Small intestine (tissue), 7 donors: ENCODE results near the gene MLKL. TPM values are rescaled to one million over a fixed set of nuclear protein-coding genes. Genes with fewer than 3 reads are reported as not detected.
"Not testable (repeated sequence)": the region's sequence is repeated elsewhere in the genome, so short reads cannot be mapped to it uniquely, and the experiment has no call there.

ENCODE experiments used
- DNase-seq, 2 donors: peaks; one replicate each; pipeline versions ENCODE4 v3.0.0 to v3.0.0-alpha.2; 2013
- FAIRE-seq: peaks from 2 replicates; lab custom pipeline; 2012; peaks lifted over from hg19 to GRCh38; lab: Jason Lieb, UNC
- H3K27ac ChIP-seq, 3 donors: one replicate each; pipeline ENCODE4 v1.5.1; 2013; ENCODE audit warnings: low read length in 2 of 3, mild to moderate bottlenecking in 2 of 3, control low read depth in 1 of 3, inconsistent platforms in 1 of 3, low read depth in 1 of 3, moderate library complexity in 1 of 3
- H3K27me3 ChIP-seq, 3 donors: one replicate each; pipeline ENCODE4 v1.6.1; 2013; ENCODE audit warnings: low read length in 3 of 3, inconsistent platforms in 1 of 3; ENCODE audit not compliant: control insufficient read depth in 3 of 3, insufficient read depth in 3 of 3
- H3K36me3 ChIP-seq, 3 donors: one replicate each; pipeline ENCODE4 v1.6.1; 2013; ENCODE audit warnings: low read length in 3 of 3, inconsistent platforms in 1 of 3, low read depth in 1 of 3, mild to moderate bottlenecking in 1 of 3, moderate library complexity in 1 of 3; ENCODE audit not compliant: control insufficient read depth in 3 of 3, insufficient read depth in 2 of 3
- H3K4me1 ChIP-seq, 3 donors: one replicate each; pipeline ENCODE4 v1.6.1; 2013; ENCODE audit warnings: low read length in 2 of 3, inconsistent platforms in 1 of 3, low read depth in 1 of 3, mild to moderate bottlenecking in 1 of 3, moderate library complexity in 1 of 3; ENCODE audit not compliant: control insufficient read depth in 3 of 3, insufficient read depth in 2 of 3
- H3K4me3 ChIP-seq, 3 donors: one replicate each; pipeline ENCODE4 v1.5.1; 2013; ENCODE audit warnings: low read length in 3 of 3, control low read depth in 1 of 3, inconsistent platforms in 1 of 3, low read depth in 1 of 3, mild to moderate bottlenecking in 1 of 3, moderate library complexity in 1 of 3
- H3K9me3 ChIP-seq, 2 donors: one replicate each; pipeline ENCODE4 v1.6.1; 2013; ENCODE audit warnings: low read depth in 1 of 2, low read length in 1 of 2; ENCODE audit not compliant: control insufficient read depth in 2 of 2, insufficient read depth in 1 of 2
- WGBS, 3 donors: extraction: QIAGEN DNeasy Blood & Tissue Kit; methylation state at CpG; one replicate each; pipeline ENCODE4 v1.1.7; 2013; 5-methylcytosine and 5-hydroxymethylcytosine counted together
- polyA plus RNA-seq, 4 donors: library from polyadenylated mRNA; stranded (reverse) in 3 of 4; unstranded in 1 of 4; fragments of 200-250 nt in 3 of 4; fragments of 120-200 nt in 1 of 4; gene quantifications; one replicate each; pipeline versions ENCODE4 v1.2.1 to v1.2.3, GENCODE V29; 2013
- donor health status: healthy with polysubstance abuse.
- donor health status: control.
- donor health status: control.
- donor health status: Bipolar disorder and iron deficiency.
- donor health status: healthy.

MLKL gene
- polyA plus RNA-seq, 4 donors: 6.5 to 18.9 (median 10.2) TPM

DNA sequence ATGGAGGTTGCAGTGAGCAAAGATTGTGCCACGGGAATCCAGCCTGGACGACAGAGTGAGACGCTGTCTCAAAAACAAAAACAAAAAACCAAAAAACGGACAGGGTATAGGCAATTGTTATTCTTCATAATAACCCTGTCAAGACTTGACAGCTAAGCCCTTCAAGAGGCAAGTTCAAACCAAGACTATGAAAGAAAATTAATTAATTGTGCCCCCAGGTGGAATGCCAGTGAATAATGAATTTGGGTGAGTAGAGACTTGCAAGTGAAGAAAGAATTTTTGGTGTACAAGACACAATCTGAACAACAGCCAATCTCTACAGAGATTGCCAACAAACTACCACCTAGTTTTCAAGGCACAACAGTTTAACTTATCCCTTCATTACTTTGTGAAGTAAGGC is 40.3 kb downstream of the MLKL start:
- peaks cover 9 to 51% (median 16%) of the 10 kb centered on the region in 3 donors for H3K36me3 ChIP-seq
- H3K27ac ChIP-seq: no peak overlapping the region
- no peak for FAIRE-seq
- no peak overlapping the region for H3K4me3 ChIP-seq
- H3K9me3 ChIP-seq: no peaks in the 10 kb centered on the region
- 85 to 95% (median 91%) methylated on average over 4 of the region's 4 CpGs for WGBS, 3 donors
- H3K4me1 ChIP-seq: peaks cover 0 to 9% (median 3%) of the 10 kb centered on the region in 3 donors
- H3K27me3 ChIP-seq: no peaks in the 10 kb centered on the region
- DNase-seq: no peak

DNA sequence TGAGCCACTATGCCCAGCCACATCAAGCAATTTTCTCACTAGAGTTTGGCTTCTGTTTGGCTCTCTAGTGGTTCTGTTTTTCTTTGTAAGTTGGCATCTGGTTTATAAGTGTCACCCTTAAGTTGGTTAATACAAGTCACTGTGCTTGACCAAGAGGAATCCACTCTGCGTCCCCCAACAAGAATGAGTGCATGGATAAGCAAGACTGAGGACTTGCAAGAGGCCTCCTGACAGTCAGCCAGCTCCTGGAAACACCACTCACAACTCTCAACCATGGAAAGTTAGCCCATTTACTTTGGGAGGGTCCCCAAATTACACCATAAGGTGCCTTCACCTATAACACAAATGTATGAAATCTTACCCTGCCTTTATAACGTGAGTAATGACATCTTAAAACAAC is 41.6 kb downstream of the MLKL start:
- FAIRE-seq: no peak
- peaks cover 7 to 44% (median 16%) of the 10 kb centered on the region in 3 donors for H3K36me3 ChIP-seq

DNA sequence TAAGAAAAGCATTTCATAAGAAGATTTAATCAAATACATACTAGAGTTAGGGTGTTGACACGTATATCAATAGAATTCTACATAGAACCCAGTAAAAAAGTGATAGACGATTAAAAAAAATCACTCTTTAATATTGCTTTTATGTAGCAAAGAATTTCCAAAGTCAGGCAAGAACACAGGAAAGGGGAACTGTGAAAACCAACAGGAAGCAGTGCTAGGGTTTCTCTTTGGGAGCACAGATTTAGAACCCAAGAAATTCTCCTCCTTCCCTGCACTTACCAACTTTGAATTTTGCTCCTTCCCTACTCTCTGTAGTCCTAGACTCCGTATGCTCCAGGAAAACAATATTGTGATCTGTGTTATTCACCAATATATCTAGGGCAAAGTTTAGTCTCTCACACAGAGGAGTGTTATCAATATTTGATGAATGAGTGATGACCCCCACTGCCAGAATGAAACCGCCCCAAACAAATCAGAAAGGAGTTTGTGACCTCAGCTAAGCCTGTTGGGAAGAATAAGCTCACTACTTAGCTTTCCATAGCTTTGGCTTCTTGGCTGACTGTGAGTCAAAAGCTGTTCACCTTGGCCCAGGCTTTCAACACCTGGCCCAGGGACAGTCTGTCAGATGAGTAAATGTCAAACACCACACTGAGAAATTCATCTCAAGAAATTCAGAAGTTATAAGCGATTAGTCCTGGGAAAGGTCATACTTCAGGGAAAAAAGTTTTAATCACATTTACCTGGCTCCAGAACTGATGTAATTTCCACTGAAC is 42.6 kb downstream of the MLKL start:
- FAIRE-seq (no peak), DNase-seq (peak in 1 of 2 donors; percentile 10)
- no peak overlapping the region for H3K4me3 ChIP-seq
- H3K9me3 ChIP-seq: no peaks in the 10 kb centered on the region
- WGBS, 3 donors: 50 to 62% (median 56%) methylated on average over 5 of the region's 5 CpGs
- peaks cover 0 to 9% (median 3%) of the 10 kb centered on the region in 3 donors for H3K4me1 ChIP-seq
- H3K27me3 ChIP-seq: no peaks in the 10 kb centered on the region
- H3K27ac ChIP-seq: no peak overlapping the region
- H3K36me3 ChIP-seq: peaks cover 3 to 41% (median 18%) of the 10 kb centered on the region in 3 donors

More for the DNA sequence above, 41.6 kb downstream of the MLKL start:
- Histone ChIP-seq H3K4me3 (no peak overlapping the region), H3K27me3 (no peaks in the 10 kb centered on the region), H3K4me1 (peaks cover 0 to 9% (median 3%) of the 10 kb centered on the region in 3 donors), H3K27ac (no peak overlapping the region), H3K9me3 (no peaks in the 10 kb centered on the region)
- no peak for DNase-seq
- 89 to 92% (median 91%) methylated on average over 2 of the region's 2 CpGs for WGBS, 3 donors

DNA sequence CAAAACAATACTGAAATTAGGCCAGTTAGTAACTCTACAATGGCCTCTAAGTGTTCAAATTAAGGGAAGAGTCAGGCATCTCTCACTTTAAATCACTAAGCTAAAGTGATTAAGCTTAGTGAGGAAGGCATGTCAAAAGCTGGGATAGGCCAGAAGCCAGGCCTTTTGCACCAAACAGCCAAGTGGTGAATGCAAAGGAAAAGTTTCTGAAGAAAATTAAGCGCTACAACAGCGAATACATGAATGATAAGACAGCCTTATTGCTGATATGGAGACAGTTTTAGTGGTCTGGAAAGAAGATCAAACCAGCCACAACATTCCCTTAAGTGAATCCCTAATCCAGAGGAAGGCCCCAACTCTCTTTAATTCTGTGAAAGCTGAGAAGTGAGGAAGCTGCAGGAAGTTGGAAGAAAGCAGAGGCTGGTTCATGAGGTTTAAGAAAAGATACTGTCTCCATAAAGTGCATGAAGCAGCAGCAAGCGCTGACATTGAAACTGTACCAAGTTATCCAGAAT is 46.1 kb downstream of the MLKL start:
- H3K36me3 ChIP-seq: peaks cover 3 to 36% (median 7%) of the 10 kb centered on the region in 3 donors
- no peak for DNase-seq
- H3K27me3 ChIP-seq: no peaks in the 10 kb centered on the region
- 86 to 94% (median 92%) methylated on average over 3 of the region's 3 CpGs for WGBS, 3 donors
- H3K9me3 ChIP-seq: no peaks in the 10 kb centered on the region
- peaks cover 0 to 9% (median 3%) of the 10 kb centered on the region in 3 donors for H3K4me1 ChIP-seq
- no peak overlapping the region for H3K27ac ChIP-seq
- no peak overlapping the region for H3K4me3 ChIP-seq
- FAIRE-seq: no peak

DNA sequence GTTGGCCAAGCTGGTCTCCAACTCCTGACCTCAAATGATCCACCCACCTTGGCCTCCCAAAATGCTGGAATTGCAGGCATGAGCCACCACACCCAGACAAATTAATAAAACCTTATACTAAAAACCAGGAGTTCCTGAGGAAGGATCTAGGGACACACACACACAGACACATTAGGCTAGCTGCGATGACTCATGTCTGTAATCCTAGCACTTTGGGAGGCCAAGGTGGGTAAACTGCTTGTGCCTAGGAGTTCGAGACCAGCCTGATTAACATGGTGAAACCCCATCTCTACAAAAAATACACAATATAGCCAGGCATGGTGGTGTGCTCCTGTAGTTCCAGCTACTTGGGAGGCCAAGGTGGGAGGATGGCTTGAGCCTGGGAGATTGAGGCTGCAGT is 47.8 kb downstream of the MLKL start:
- FAIRE-seq, H3K4me3 ChIP-seq: not testable (repeated sequence)

DNA sequence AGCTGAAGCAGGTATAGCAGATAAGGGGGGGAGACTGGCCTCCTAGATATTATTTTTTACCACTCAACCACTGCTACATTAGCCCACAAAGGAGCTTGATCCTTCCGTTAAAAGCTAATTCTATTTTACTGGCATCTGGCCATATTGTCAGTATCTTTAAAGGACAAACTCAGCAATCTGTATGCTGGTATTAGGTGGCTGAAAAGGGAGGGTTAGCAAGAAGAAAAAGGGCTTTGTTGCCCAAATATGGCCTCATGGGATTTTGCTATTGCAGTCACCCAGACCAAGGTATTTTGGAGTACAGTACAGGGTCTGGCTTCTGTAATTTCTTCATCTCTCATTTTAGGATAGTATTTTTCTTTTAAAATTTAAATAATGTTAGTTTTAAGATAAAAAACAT is 48.4 kb downstream of the MLKL start:
- DNase-seq (no peak), FAIRE-seq (no peak)
- Histone ChIP-seq H3K4me1 (no peaks in the 10 kb centered on the region), H3K9me3 (no peaks in the 10 kb centered on the region), H3K36me3 (peaks cover 8 to 40% (median 12%) of the 10 kb centered on the region in 3 donors), H3K27me3 (no peaks in the 10 kb centered on the region), H3K4me3 (no peak overlapping the region), H3K27ac (no peak overlapping the region)
- 62 to 77% (median 73%) methylated on average over 1 of the region's 1 CpG for WGBS, 3 donors

More for the DNA sequence above, 47.8 kb downstream of the MLKL start:
- H3K27me3 ChIP-seq, DNase-seq, H3K9me3 ChIP-seq, H3K4me1 ChIP-seq, H3K27ac ChIP-seq: not testable (repeated sequence)
- WGBS, 3 donors: 97 to 100% (median 98%) methylated on average over 2 of the region's 2 CpGs
- peaks cover 7 to 37% (median 12%) of the 10 kb centered on the region in 3 donors for H3K36me3 ChIP-seq

DNA sequence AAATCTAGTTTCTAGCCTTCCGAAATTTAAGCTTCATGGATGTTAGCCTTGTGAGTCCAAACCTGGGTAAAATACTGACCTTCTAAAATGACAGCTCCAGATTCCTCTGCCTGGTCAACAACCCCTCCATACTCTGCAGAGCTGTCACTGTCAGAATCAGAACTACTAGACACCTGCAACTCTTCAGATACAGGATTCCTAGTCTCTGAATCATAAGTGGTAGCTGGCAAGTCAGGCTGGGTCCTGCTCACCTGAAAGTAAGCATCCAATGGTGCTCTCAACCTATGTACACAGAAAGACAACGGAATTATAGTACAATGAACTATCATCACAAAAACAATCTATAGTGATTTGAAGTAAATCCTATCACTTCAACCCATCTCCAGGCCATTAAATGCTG is 48.8 kb downstream of the MLKL start:
- FAIRE-seq: no peak
- Histone ChIP-seq H3K9me3 (no peaks in the 10 kb centered on the region), H3K27me3 (no peaks in the 10 kb centered on the region), H3K4me1 (no peaks in the 10 kb centered on the region), H3K27ac (no peak overlapping the region), H3K4me3 (no peak overlapping the region), H3K36me3 (peaks cover 10 to 43% (median 12%) of the 10 kb centered on the region in 3 donors)
- 86 to 90% (median 87%) methylated on average over 2 of the region's 2 CpGs for WGBS, 3 donors
- DNase-seq: no peak

DNA sequence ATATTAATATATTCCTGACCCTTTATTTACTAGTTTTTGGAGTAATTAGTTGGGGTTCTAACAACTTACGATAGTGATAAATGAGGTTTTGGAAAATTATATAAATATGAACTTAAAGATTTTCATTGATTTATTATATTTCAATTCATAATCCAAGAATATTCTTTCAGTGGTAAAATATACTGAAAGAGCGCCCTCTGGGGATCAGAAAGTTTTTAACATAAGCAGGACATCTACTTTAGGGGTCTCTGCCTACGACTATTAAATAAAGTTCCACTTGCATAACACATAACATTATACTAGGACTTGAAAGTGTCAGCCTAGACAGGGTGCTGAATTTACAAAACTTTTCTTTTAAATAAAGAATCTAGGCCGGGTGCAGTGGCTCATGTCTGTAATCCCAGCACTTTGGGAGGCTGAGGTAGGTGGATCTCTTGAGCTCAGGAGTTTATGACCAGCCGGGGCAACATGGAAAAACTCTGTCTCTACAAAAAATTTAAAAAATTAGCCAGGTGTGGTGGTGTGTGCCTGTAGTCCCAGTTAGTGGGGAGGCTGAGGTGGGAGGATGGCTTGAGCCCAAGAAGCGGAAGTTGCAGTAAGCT is 49.6 kb downstream of the MLKL start:
- WGBS, 3 donors: 80 to 83% (median 81%) methylated on average over 6 of the region's 6 CpGs
- Histone ChIP-seq H3K4me1 (no peaks in the 10 kb centered on the region), H3K9me3 (no peaks in the 10 kb centered on the region), H3K27me3 (no peaks in the 10 kb centered on the region), H3K36me3 (peaks cover 9 to 47% (median 14%) of the 10 kb centered on the region in 3 donors), H3K27ac (no peak overlapping the region), H3K4me3 (no peak overlapping the region)
- FAIRE-seq (no peak), DNase-seq (no peak)
